Smooth muscle cell (in vitro differentiated cells): ENCODE results near the gene PLCG2. TPM values are rescaled to one million over a fixed set of nuclear protein-coding genes. Genes with fewer than 3 reads are reported as not detected.

Experiments
- DNase-seq: peaks from one replicate; lab custom pipeline; 2025; ENCODE audit not compliant: unreplicated experiment; lab: John Stamatoyannopoulos, UW
- H2AFZ ChIP-seq: fragments of 200-600 bp; sonication (generic); 2 replicates; pipeline ENCODE4 v1.6.0; 2016; ENCODE audit warnings: antibody characterized with exemption, low read depth, mild to moderate bottlenecking
- H3F3A ChIP-seq: fragments of 200-600 bp; sonication (generic); 2 replicates; pipeline ENCODE4 v1.6.0; 2017; ENCODE audit warnings: antibody characterized with exemption, low read depth
- H3K27ac ChIP-seq: fragments of 200-600 bp; sonication (generic); 2 replicates; pipeline ENCODE4 v1.5.1; 2016; ENCODE audit warnings: low read depth, mild to moderate bottlenecking
- H3K27me3 ChIP-seq: fragments of 200-600 bp; sonication (generic); 2 replicates; pipeline ENCODE4 v1.6.1; 2016; ENCODE audit warnings: low read depth, mild to moderate bottlenecking
- H3K36me3 ChIP-seq: fragments of 200-600 bp; sonication (generic); 2 replicates; pipeline ENCODE4 v1.5.1; 2016; ENCODE audit warnings: low read depth
- H3K4me1 ChIP-seq: fragments of 200-600 bp; sonication (generic); 2 replicates; pipeline ENCODE4 v1.5.1; 2016; ENCODE audit warnings: low read depth
- H3K4me2 ChIP-seq: fragments of 200-600 bp; sonication (generic); 2 replicates; pipeline ENCODE4 v1.6.0; 2016; ENCODE audit warnings: mild to moderate bottlenecking
- H3K4me3 ChIP-seq: fragments of 200-600 bp; sonication (generic); 2 replicates; pipeline ENCODE4 v1.5.1; 2016; ENCODE audit warnings: mild to moderate bottlenecking
- H3K79me2 ChIP-seq: fragments of 200-600 bp; sonication (generic); 2 replicates; pipeline ENCODE4 v1.6.0; 2016; ENCODE audit warnings: low read depth, mild to moderate bottlenecking
- H3K9ac ChIP-seq: fragments of 200-600 bp; sonication (generic); 2 replicates; pipeline ENCODE4 v1.6.0; 2016; ENCODE audit warnings: low read depth
- H3K9me3 ChIP-seq: fragments of 200-600 bp; sonication (generic); replicated peaks from 2 replicates; pipeline ENCODE4 v1.5.1; 2016; ENCODE audit warnings: low read depth
- H4K20me1 ChIP-seq: fragments of 200-600 bp; sonication (generic); 2 replicates; pipeline ENCODE4 v1.6.0; 2016; ENCODE audit warnings: low read depth
- CTCF ChIP-seq: fragments of 200-600 bp; sonication (generic); IDR thresholded peaks from 2 replicates; pipeline ENCODE4 v1.5.1; 2017; ENCODE audit warnings: borderline replicate concordance, mild to moderate bottlenecking, antibody characterized with exemption; ENCODE audit not compliant: insufficient read depth, poor library complexity, severe bottlenecking
- WGBS: methylation state at CpG from one replicate; pipeline ENCODE4 v1.1.7; 2016; ENCODE audit warnings: low lambda C conversion rate; 5-methylcytosine and 5-hydroxymethylcytosine counted together
- polyA plus RNA-seq: library from polyadenylated mRNA; unstranded; fragments of >200 nt; fragmentation: Nextera tagmentation; extraction: Ambion mirVana; gene quantifications from 2 replicates; pipeline ENCODE4 v1.2.1, GENCODE V29; 2016
- total RNA-seq: library from RNA; depleted of rRNA; stranded (reverse); fragments of >200 nt; gene quantifications from 2 replicates; pipeline ENCODE4 v1.2.3, GENCODE V29; 2014

PLCG2 gene
- total and polyA plus RNA-seq, 2 experiments from 2014 or later, result 1.7 TPM; not detected in 1

DNA sequence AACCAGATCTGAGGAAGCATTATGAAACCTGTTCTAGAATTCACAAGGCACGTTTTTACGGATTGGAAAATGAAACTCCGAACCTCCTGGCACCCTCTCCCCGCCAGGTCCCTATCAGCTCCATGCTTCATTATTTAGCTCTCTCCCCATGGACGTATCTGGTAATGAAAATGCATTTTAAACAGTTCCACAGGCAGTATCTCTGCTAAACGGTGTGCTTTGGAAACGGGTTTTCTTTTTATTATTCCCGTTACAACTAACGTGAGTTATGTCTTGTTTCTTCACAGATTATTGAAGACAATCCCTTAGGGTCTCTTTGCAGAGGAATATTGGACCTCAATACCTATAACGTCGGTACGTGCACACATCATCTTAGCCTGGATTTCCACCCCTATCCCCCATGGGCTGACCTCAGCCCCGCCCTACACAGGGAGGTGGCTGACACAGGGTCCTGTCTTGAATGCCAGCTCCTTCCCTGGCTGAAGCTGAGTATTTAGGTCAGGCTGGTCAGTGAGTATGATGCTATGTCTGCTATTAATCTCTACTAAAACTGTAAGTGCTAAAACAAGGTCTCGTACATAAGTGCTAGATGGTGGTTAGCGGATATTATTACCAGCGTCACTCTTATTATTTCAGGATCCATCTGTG, 149.3 kb downstream of the PLCG2 start:
- no peaks in the 10 kb centered on the region for H3K9me3 ChIP-seq
- no peak overlapping the region for H3K9ac ChIP-seq
- no peaks in the 10 kb centered on the region for H3K36me3 ChIP-seq
- H3K79me2 ChIP-seq, result no peaks in the 10 kb centered on the region
- 95% methylated on average over 16 of the region's 16 CpGs for WGBS
- TF ChIP-seq CTCF, result no peak
- H3F3A ChIP-seq, result no peaks in the 10 kb centered on the region
- H3K27me3 ChIP-seq, result no peaks in the 10 kb centered on the region
- H3K4me1 ChIP-seq, result no peaks in the 10 kb centered on the region
- H2AFZ ChIP-seq, result no peak overlapping the region
- DNase-seq, result no peak
- no peak overlapping the region for H3K4me3 ChIP-seq
- H3K27ac ChIP-seq, result no peak overlapping the region
- H3K4me2 ChIP-seq, result no peak overlapping the region
- H4K20me1 ChIP-seq, result no peaks in the 10 kb centered on the region

DNA sequence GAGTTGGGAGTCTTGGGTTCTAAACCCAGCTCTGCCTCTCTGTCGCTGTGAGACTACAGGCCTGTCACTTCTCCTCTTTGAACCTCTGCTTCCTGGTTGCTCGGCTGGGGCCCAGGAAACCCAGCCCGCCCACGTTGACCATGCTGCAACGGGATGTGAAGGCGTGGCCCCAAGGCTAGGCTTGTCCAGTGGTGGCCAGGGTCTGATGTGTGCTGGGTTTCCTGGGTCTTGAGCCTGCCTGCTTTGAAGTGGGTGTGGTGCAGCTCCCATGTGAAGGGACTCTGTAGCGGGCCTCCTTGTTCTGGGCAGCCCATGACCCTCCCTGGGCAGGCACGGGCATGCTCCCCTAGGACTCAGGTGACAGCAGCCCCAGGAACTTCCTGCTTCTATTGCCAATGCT, 149.9 kb downstream of the PLCG2 start:
- Histone ChIP-seq H4K20me1 (no peaks in the 10 kb centered on the region), H3K79me2 (no peaks in the 10 kb centered on the region), H3K4me3 (no peak overlapping the region), H3K27me3 (no peaks in the 10 kb centered on the region), H2AFZ (no peak overlapping the region), H3K4me2 (no peak overlapping the region), H3K36me3 (no peaks in the 10 kb centered on the region), H3K9me3 (no peaks in the 10 kb centered on the region), H3F3A (no peaks in the 10 kb centered on the region), H3K4me1 (no peaks in the 10 kb centered on the region), H3K27ac (no peak overlapping the region), H3K9ac (no peak overlapping the region)
- no peak for DNase-seq
- 76% methylated on average over 8 of the region's 8 CpGs for WGBS
- TF ChIP-seq CTCF, result no peak

DNA sequence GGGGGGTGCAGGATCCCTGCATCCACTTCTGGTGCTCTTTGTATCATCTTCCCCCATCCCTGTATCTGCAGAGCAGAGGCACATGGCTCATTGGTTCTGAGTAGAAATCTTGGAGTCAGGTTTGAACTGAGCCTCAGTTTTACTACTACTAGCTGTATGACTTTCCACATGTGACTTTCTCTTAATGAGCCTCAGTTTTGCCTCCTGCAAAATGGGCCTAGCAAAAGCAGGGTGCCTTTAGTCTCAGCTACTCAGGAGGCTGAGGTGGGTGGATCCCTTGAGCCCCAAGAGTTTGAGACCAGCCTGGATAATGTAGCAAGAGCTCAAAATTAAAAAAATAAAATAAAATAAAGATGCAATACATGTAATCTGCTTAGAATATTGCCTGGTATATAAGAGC, 150.8 kb downstream of the PLCG2 start:
- H3K4me3 ChIP-seq, result no peak overlapping the region
- H3K79me2 ChIP-seq, result no peaks in the 10 kb centered on the region

More for the DNA sequence above, 150.8 kb downstream of the PLCG2 start:
- no peaks in the 10 kb centered on the region for H3K9me3 ChIP-seq
- H3K9ac ChIP-seq, result no peak overlapping the region
- H3K4me2 ChIP-seq, result no peak overlapping the region
- H3K27ac ChIP-seq, result no peak overlapping the region
- no peak overlapping the region for H2AFZ ChIP-seq
- H3K36me3 ChIP-seq, result no peaks in the 10 kb centered on the region
- no peaks in the 10 kb centered on the region for H3K27me3 ChIP-seq
- H3F3A ChIP-seq, result no peaks in the 10 kb centered on the region
- no peaks in the 10 kb centered on the region for H3K4me1 ChIP-seq
- DNase-seq, result no peak
- no peak for TF ChIP-seq CTCF
- H4K20me1 ChIP-seq, result no peaks in the 10 kb centered on the region
